Stimulated activated CD8-positive, alpha-beta memory T cell treated with anti-CD3 and anti-CD28 coated beads, Interleukin-7, amount 100 ng/mL, for 4 hours (primary cell): ENCODE data around the gene HAND1.

ENCODE experiments used
- DNase-seq, 2 donors: peaks; one replicate each; pipeline ENCODE4 v3.0.0-alpha.2; 2020; ENCODE audit warnings: low read depth in 2 of 2

HAND1 gene

GRCh38 chr5:154505567-154505966 lies 27.5 kb upstream of the HAND1 start:
- no peak for DNase-seq

GRCh38 chr5:154503698-154504039 lies 25.6 kb upstream of the HAND1 start:
- no peak for DNase-seq

- DNase-seq = no peak
These were observed 24.2 kb upstream of the HAND1 start for GRCh38 chr5:154502180-154502579.

GRCh38 chr5:154501566-154501965 lies 23.5 kb upstream of the HAND1 start:
- no peak for DNase-seq

GRCh38 chr5:154498994-154499393 lies 21.0 kb upstream of the HAND1 start:
- no peak for DNase-seq

- DNase-seq = no peak
These were observed 20.6 kb upstream of the HAND1 start for GRCh38 chr5:154498591-154498990.

- no peak for DNase-seq
These were observed 16.0 kb upstream of the HAND1 start for GRCh38 chr5:154494036-154494435.

GRCh38 chr5:154493274-154493673 lies 15.2 kb upstream of the HAND1 start:
- no peak for DNase-seq

- DNase-seq = no peak
These were observed 13.9 kb upstream of the HAND1 start for GRCh38 chr5:154491941-154492340.

GRCh38 chr5:154487541-154487940 lies 9.5 kb upstream of the HAND1 start:
- no peak for DNase-seq

- DNase-seq = no peak
These were observed 8.4 kb upstream of the HAND1 start for GRCh38 chr5:154486427-154486866.

GRCh38 chr5:154485850-154486426 lies 7.9 kb upstream of the HAND1 start:
- DNase-seq = no peak

GRCh38 chr5:154485096-154485491 lies 7.1 kb upstream of the HAND1 start:
- no peak for DNase-seq

GRCh38 chr5:154484393-154485095 lies 6.5 kb upstream of the HAND1 start:
- DNase-seq = no peak

GRCh38 chr5:154483654-154484392 lies 5.8 kb upstream of the HAND1 start:
- no peak for DNase-seq

GRCh38 chr5:154482528-154483449 lies 4.8 kb upstream of the HAND1 start:
- DNase-seq = no peak

GRCh38 chr5:154481584-154482381 lies 3.8 kb upstream of the HAND1 start:
- no peak for DNase-seq

- no peak for DNase-seq
These were observed 2.8 kb upstream of the HAND1 start for GRCh38 chr5:154480847-154481246.

GRCh38 chr5:154479944-154480750 lies 2.1 kb upstream of the HAND1 start:
- no peak for DNase-seq
